ENCODE data around the gene BTBD7.
A peak's percentile ranks its signal among the peaks of the same experiment; 100 is the strongest.

BTBD7 gene

GRCh38 chr14:93343266-93343665, 10.4 kb upstream of the BTBD7 start:
- H3K27ac Mint-ChIP-seq = no peak overlapping the region
- H3K36me3 Mint-ChIP-seq (ENCODE audit: insufficient read depth) = no peaks in the 10 kb centered on the region
- DNase-seq (no peak), ATAC-seq (replicated peaks) (no peak)
- no peak overlapping the region for H3K4me3 Mint-ChIP-seq
- H3K9me3 Mint-ChIP-seq = no peaks in the 10 kb centered on the region
- H3K4me1 Mint-ChIP-seq (ENCODE audit: low read depth in 2 of 2) = no peaks in the 10 kb centered on the region
- H3K27me3 Mint-ChIP-seq = peaks cover 24 to 34% of the 10 kb centered on the region in 2 donors

GRCh38 chr14:93337884-93338283, 5.0 kb upstream of the BTBD7 start:
- Mint-ChIP-seq H3K36me3 (ENCODE audit: insufficient read depth) (peaks cover 6% of the 10 kb centered on the region), H3K4me1 (ENCODE audit: low read depth in 2 of 2) (peaks cover 2 to 7% of the 10 kb centered on the region in 2 donors), H3K9me3 (no peaks in the 10 kb centered on the region), H3K27me3 (peaks cover 6 to 18% of the 10 kb centered on the region in 2 donors), H3K4me3 (no peak overlapping the region), H3K27ac (no peak overlapping the region)
- no peak for DNase-seq
- no peak for ATAC-seq (replicated peaks)

GRCh38 chr14:93337143-93337753, 4.4 kb upstream of the BTBD7 start:
- Mint-ChIP-seq H3K4me1 (ENCODE audit: low read depth in 2 of 2) (peaks cover 2 to 7% of the 10 kb centered on the region in 2 donors), H3K36me3 (ENCODE audit: insufficient read depth) (peaks cover 9% of the 10 kb centered on the region), H3K9me3 (no peaks in the 10 kb centered on the region), H3K27ac (no peak overlapping the region), H3K4me3 (no peak overlapping the region), H3K27me3 (peaks cover 6 to 12% of the 10 kb centered on the region in 2 donors)
- no peak for ATAC-seq (replicated peaks)
- peak in 1 of 3 experiments; percentile 2 for DNase-seq

- ATAC-seq (replicated peaks) = no peak
- H3K27ac Mint-ChIP-seq = peak overlapping the region; percentile 96
- DNase-seq = no peak
- H3K4me1 Mint-ChIP-seq (ENCODE audit: low read depth in 2 of 2) = peaks cover 21 to 39% of the 10 kb centered on the region in 2 donors
- peaks cover 13% of the 10 kb centered on the region for H3K36me3 Mint-ChIP-seq (ENCODE audit: insufficient read depth)
- peak overlapping the region; percentile 85 to 88 for H3K4me3 Mint-ChIP-seq
- H3K9me3 Mint-ChIP-seq = no peaks in the 10 kb centered on the region
- no peaks in the 10 kb centered on the region for H3K27me3 Mint-ChIP-seq
Observed at GRCh38 chr14:93333631-93334103, 831 bp upstream of the BTBD7 start.

GRCh38 chr14:93332397-93332852, 411 bp downstream of the BTBD7 start:
- peaks cover 26 to 49% of the 10 kb centered on the region in 2 donors for H3K4me1 Mint-ChIP-seq (ENCODE audit: low read depth in 2 of 2)
- ATAC-seq (replicated peaks) (peak; percentile 44), DNase-seq (peak in 2 of 3 experiments; percentile 6 to 34)
- no peaks in the 10 kb centered on the region for H3K9me3 Mint-ChIP-seq
- H3K4me3 Mint-ChIP-seq = peak overlapping the region; percentile 85 to 88
- peaks cover 13% of the 10 kb centered on the region for H3K36me3 Mint-ChIP-seq (ENCODE audit: insufficient read depth)
- H3K27me3 Mint-ChIP-seq = no peaks in the 10 kb centered on the region
- H3K27ac Mint-ChIP-seq = peak overlapping the region; percentile 96

GRCh38 chr14:93331728-93332396, 974 bp downstream of the BTBD7 start:
- peaks cover 28 to 52% of the 10 kb centered on the region in 2 donors for H3K4me1 Mint-ChIP-seq (ENCODE audit: low read depth in 2 of 2)
- peak in 1 of 3 experiments; percentile 12 for DNase-seq
- no peaks in the 10 kb centered on the region for H3K27me3 Mint-ChIP-seq
- H3K36me3 Mint-ChIP-seq (ENCODE audit: insufficient read depth) = peaks cover 13% of the 10 kb centered on the region
- H3K4me3 Mint-ChIP-seq = peak overlapping the region; percentile 85 to 88
- ATAC-seq (replicated peaks) = no peak
- no peaks in the 10 kb centered on the region for H3K9me3 Mint-ChIP-seq
- peak overlapping the region; percentile 82 to 93 for H3K27ac Mint-ChIP-seq

- no peaks in the 10 kb centered on the region for H3K9me3 Mint-ChIP-seq
- peak overlapping the region; percentile 85 to 88 for H3K4me3 Mint-ChIP-seq
- no peak for ATAC-seq (replicated peaks)
- peaks cover 13% of the 10 kb centered on the region for H3K36me3 Mint-ChIP-seq (ENCODE audit: insufficient read depth)
- H3K27me3 Mint-ChIP-seq = no peaks in the 10 kb centered on the region
- peaks cover 28 to 52% of the 10 kb centered on the region in 2 donors for H3K4me1 Mint-ChIP-seq (ENCODE audit: low read depth in 2 of 2)
- H3K27ac Mint-ChIP-seq = peak overlapping the region in 1 of 2 donors; percentile 93
- no peak for DNase-seq
Observed at GRCh38 chr14:93331002-93331727, 1.7 kb downstream of the BTBD7 start.

- Mint-ChIP-seq H3K4me3 (peak overlapping the region; percentile 85 to 88), H3K36me3 (ENCODE audit: insufficient read depth) (peaks cover 13% of the 10 kb centered on the region), H3K27ac (no peak overlapping the region), H3K9me3 (no peaks in the 10 kb centered on the region), H3K4me1 (ENCODE audit: low read depth in 2 of 2) (peaks cover 28 to 52% of the 10 kb centered on the region in 2 donors), H3K27me3 (no peaks in the 10 kb centered on the region)
- ATAC-seq (replicated peaks) (no peak), DNase-seq (no peak)
Observed at GRCh38 chr14:93330609-93331000, 2.2 kb downstream of the BTBD7 start.

- H3K9me3 Mint-ChIP-seq = no peaks in the 10 kb centered on the region
- H3K4me3 Mint-ChIP-seq = no peak overlapping the region
- DNase-seq (no peak), ATAC-seq (replicated peaks) (no peak)
- H3K4me1 Mint-ChIP-seq (ENCODE audit: low read depth in 2 of 2) = peaks cover 29 to 56% of the 10 kb centered on the region in 2 donors
- no peak overlapping the region for H3K27ac Mint-ChIP-seq
- H3K27me3 Mint-ChIP-seq = no peaks in the 10 kb centered on the region
- peaks cover 13% of the 10 kb centered on the region for H3K36me3 Mint-ChIP-seq (ENCODE audit: insufficient read depth)
Observed at GRCh38 chr14:93329965-93330608, 2.7 kb downstream of the BTBD7 start.

GRCh38 chr14:93328546-93328945, 4.3 kb downstream of the BTBD7 start:
- Mint-ChIP-seq H3K27ac (peak overlapping the region in 1 of 2 donors; percentile 9), H3K4me1 (ENCODE audit: low read depth in 2 of 2) (peaks cover 35 to 60% of the 10 kb centered on the region in 2 donors), H3K27me3 (no peaks in the 10 kb centered on the region), H3K9me3 (no peaks in the 10 kb centered on the region), H3K36me3 (ENCODE audit: insufficient read depth) (peaks cover 17% of the 10 kb centered on the region), H3K4me3 (no peak overlapping the region)
- DNase-seq (no peak), ATAC-seq (replicated peaks) (no peak)

GRCh38 chr14:93326196-93326595, 6.6 kb downstream of the BTBD7 start:
- no peaks in the 10 kb centered on the region for H3K9me3 Mint-ChIP-seq
- peaks cover 37 to 59% of the 10 kb centered on the region in 2 donors for H3K4me1 Mint-ChIP-seq (ENCODE audit: low read depth in 2 of 2)
- DNase-seq (no peak), ATAC-seq (replicated peaks) (no peak)
- H3K4me3 Mint-ChIP-seq = no peak overlapping the region
- no peak overlapping the region for H3K27ac Mint-ChIP-seq
- no peaks in the 10 kb centered on the region for H3K27me3 Mint-ChIP-seq
- peaks cover 4% of the 10 kb centered on the region for H3K36me3 Mint-ChIP-seq (ENCODE audit: insufficient read depth)

GRCh38 chr14:93323600-93324174, 9.1 kb downstream of the BTBD7 start:
- no peaks in the 10 kb centered on the region for H3K9me3 Mint-ChIP-seq
- no peak overlapping the region for H3K4me3 Mint-ChIP-seq
- DNase-seq = no peak
- H3K4me1 Mint-ChIP-seq (ENCODE audit: low read depth in 2 of 2) = peaks cover 37 to 54% of the 10 kb centered on the region in 2 donors
- H3K27ac Mint-ChIP-seq = peak overlapping the region in 1 of 2 donors; percentile 22
- H3K27me3 Mint-ChIP-seq = no peaks in the 10 kb centered on the region
- H3K36me3 Mint-ChIP-seq (ENCODE audit: insufficient read depth) = peaks cover 4% of the 10 kb centered on the region
- no peak for ATAC-seq (replicated peaks)
